DMS114 treated with DMSO at 0.1 percent for 48 hours (cell line): ENCODE measurements around the gene PHLPP1.

Source experiments
- DNase-seq: peaks from one replicate; lab custom pipeline; 2025; ENCODE audit not compliant: unreplicated experiment; lab: John Stamatoyannopoulos, UW

Gene PHLPP1

DNA sequence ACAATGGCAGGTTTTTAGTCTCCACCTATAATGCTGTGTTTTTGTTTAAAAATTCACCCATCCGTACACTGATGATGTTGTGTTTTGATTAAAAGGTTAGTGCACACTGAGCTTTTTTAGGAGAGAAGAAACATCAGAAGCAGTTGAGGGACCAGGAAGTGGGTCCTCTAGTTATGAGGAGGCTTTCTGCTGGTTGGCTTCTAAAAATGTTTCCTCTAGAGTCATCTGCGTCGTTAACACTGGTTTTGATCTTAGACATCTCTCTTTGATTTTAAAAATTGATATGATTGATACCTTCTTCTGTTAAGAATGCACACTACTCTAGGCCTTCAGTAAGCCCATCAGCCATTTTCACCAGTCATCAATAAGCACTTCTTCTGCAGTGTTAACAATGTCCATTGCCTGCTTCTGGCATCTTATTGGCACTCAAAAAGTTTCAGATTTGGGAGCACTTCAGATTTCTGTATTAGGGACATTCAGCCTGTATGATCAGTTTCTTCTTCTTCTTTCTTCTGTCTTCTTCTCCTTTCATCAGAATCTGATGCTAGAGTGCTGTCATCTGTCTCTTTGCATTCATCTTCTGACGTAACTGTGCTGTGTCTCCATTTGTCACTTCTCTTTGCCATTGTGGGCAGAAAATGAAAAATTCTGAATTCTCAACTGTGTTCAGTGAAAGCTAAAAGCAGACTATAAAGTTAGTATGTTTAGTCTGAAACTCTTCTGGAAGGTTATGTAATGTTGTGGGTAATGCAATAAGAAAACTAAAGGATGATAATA, 56.3 kb downstream of the PHLPP1 start:
- no peak for DNase-seq

DNA sequence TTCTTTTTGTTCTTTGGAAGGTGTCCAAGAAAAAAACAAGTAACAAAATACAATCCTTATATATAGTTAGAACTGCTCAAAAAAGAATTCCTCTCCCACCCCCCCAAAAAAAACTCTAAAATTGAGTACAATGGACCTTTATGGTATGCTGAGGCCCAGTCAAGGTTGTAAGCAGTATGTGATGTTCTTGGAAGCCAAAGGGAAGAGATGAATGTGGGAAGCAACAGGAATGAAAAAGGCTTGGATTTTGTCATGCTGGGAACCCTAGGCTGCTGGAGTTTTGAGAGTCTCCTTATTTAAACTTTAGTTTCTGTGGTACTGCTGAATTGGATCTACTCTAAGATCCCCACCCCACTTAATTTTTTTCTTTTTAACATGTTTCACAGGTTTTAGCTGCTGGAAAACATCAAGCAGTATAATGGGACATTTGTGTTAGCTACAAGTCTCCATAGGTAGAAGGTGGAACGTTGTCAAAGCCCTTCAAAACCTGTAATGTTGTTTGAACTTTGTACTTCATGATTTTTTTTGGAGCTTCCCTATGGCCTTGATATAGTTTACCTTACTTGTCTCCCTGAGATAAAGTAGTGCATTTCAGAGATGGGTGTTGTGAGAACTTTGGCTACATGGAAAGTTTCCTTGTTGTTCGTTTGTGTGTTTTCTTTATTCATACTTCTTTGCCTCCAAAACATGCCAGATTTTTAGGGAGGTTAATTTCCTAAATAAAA, 57.7 kb downstream of the PHLPP1 start:
- DNase-seq: no peak

DNA sequence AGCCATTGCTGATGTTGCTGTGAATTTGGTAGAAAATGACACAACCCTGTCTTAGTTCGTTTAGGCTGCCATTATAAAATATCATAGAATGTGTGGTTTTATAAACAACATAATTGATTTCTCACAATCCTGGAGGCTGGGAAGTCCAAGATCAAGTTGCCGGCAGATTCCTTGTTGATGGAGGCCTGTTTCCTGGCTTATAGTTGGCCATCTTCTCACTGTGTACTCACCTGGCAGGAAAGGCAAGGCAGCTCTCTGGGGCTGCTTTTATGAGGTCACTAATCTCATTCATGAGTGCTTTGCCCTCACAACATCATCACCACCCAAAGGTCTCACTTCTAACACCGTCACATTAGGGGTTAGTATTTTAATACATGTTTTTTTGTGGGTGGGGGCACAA, 58.4 kb downstream of the PHLPP1 start:
- no peak for DNase-seq

DNA sequence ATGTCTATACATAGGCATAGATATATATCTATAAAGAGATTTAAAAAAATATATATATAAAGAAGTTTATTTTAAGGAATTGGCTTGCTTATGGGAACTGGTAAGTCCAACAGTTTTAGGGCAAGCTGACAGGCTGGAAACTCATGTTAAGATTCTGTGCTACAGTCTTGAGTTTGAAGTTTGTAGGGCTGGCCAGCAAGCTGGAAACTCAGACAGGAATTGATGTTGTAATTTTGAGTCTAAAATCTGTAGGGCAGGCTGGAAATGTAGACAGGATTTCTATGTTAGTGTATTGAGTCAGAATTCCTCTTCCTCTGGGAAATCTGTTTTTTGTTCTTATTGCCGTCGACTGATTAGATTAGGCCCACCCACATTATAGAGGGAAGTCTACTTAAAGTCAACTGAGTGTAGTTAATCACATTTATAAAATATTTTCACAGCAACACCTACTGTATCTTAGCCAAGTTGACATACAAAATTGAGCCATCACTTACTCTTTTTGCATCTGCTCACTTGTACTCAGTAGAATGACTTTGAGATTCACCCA, 60.8 kb downstream of the PHLPP1 start:
- DNase-seq: no peak

GRCh38 chr18:62777814-62778213, 62.5 kb downstream of the PHLPP1 start:
- no peak for DNase-seq

- no peak for DNase-seq
These were observed 63.9 kb downstream of the PHLPP1 start for GRCh38 chr18:62778976-62779869.

DNA sequence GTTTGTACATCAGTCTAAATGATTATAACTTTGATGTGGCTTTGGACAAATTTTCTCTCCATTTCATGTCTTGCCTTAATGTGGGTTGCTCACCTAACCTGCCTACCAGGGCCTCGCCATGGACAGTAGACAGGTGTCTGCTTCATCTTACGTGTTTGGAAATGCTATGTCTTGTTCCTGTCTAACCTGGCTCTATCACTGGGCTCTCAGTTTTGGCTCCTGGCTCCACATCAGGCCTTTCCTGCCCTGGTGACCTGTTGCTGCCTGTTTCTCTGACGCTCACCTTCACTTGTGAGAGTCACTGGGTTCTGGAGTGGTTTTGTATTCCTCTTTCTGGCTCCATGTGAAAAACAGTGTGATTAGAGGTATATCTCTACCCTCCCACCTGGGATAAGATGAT, 65.9 kb downstream of the PHLPP1 start:
- no peak for DNase-seq

DNA sequence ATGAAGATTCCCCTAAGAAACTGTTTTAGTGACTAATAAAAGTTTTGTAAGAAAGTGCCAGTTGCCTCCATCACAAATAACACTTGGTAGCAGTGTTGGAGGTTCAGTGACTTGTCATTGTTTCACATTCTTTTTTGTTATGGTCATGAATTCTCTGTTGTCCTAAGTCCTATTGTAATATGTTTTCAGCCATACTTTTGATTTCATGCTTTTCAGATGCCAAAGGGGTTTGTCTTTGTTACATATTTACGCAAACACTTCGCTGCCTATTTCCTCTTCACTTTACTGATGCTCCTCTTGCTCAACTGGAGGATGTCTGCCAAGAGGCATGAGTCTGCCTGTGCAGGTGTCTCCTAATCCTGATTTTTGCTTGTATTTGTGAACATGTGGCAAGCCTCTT, 66.6 kb downstream of the PHLPP1 start:
- DNase-seq: no peak

DNA sequence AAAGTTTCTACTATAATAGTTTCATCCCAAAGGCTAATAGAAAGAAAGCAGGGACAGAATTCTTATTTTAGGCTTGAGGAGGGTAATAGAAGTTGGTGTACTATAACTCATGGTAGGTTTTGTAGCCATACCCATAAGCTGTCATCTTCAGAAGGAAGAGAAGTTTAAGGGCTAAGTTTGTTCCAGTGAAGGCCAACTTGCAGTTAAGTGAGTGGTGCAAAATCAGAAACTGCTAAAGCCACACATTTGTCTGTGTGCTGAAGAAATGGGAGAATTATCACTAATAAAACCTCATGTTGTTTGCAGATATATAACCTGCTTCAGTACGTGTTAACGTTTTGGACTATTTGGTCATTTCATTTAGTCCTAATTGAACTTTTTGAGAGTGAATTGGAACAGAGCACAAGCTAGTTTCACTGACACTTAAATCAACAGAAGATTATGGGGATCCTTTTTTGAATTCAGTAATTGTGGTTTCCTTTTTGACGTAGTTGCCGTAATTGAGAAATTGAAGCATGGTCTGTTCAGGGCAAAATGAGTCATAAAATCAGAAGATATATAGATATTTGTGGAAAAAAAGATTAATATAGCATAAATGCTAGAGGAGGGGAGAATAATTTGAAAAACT, 69.1 kb downstream of the PHLPP1 start:
- no peak for DNase-seq

DNA sequence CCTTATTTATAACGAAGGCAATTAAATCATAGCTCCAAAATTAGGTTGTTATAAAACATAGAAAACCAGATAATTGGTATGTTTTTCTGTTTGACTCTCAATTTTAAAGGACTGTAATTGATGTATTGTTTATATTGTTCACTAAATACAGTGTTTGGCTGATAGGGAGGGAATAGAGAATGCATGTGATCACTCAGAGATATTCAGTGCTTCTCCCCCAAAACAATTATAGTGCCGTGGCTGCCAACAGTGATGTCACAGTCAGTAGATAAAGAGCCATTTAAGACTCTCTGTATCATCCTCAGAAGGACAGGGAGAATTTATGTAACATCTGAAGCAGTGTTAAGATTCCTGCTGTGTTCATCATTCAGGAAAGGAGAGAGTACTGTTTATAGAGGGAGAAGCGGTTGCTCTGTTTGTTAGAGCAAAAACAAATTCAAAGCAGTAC, 69.6 kb downstream of the PHLPP1 start:
- DNase-seq: no peak

GRCh38 chr18:62786689-62787088, 71.3 kb downstream of the PHLPP1 start:
- DNase-seq: no peak

DNA sequence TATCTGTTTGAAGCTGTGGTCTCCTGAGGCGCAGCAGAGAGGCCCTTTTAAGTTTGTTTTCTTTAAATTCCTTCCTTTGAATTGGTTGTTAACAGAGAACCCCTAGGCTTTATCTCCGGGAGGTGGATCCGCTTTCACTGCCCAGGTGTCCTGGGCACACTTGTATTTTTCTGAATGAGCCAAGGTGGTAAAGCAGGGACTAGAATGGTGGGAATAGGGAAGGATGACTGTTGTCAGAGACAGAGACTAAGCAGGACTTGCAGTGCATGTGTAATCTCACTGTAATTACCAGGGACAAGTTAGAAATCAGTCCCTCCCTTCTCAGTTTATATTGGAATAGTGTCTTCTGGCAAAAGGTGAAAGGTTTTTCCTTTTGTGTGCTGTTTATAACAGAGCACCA, 72.8 kb downstream of the PHLPP1 start:
- no peak for DNase-seq

- no peak for DNase-seq
These were observed 73.5 kb downstream of the PHLPP1 start for GRCh38 chr18:62788876-62789275.

DNA sequence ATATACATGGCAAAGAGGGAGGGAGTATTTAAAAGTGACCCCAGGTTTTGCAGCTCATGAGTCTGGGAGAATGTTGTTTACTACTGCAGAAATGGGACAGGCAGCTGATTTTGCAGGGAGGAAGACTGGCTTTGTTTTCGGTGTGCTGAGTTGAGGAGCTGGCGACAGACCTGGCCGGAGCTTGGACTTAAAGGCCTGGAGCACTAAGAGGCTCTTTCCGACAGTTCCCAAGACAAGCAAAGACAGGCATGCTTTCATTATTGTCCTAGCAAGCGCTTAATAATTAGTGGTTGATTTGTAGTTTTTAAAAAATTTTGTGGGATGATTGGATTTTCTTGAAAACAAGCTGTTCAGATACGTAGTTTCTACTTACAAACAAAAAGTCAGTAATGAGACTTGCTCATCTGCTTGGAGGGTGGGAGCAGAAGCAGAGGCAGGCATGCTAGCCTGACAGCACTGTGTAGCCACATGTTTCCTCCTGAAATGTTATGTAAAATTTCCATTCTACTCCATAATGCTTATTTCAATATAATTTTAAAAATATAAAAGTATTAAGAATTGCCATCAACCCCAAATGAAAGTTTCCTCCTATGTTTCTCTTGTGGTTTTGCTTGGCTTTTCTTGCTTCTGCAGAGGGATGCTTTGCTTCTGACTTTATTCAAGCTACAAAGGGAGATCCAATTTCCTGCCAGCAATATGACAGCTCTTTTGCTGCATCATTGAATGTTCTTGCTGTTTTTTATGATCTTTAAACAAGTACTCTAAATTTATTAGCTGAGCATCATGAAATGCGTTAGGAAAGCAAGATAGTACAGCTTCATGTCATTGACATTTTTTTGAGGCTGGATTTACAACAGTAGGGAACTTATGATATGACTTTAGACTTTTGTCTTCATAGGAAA, 75.8 kb downstream of the PHLPP1 start:
- DNase-seq: no peak

DNA sequence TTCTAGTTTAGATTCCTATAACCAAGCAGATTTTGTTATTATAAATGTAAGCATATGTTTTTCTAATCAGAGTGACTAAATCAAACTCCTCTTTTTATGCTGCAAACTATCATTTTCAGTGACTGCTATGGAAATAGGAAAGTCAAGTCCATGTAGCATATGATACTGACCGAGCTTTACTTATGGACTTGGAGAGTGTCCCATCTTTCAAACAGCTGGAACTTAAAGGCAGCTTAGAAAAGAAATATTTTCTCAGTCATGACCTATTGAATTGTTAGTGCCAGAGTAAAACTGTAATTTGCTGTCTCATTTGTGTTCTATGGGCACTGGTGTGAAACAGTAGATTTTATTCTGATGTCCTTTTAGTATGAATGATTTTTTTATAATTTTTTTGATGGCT, 76.7 kb downstream of the PHLPP1 start:
- DNase-seq: no peak

DNA sequence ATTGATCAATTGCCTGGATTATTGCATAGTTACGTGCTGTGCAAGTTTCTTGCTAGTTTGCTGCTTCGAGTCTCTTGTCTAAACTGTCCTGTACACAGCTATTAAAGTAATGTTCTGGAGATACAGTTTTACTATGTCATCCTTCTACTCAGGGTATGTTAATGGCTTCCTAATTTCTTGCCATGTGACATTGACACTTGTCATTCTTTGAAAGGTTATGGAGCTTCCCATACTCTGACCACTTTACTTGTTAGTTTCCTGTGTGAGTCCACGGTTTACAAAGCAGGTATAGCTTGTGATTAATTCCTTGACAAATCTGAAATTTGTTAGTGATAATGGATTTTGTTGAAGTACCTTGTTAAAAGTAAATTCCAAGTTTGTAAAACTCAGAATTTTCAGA, 80.5 kb downstream of the PHLPP1 start:
- no peak for DNase-seq

DNA sequence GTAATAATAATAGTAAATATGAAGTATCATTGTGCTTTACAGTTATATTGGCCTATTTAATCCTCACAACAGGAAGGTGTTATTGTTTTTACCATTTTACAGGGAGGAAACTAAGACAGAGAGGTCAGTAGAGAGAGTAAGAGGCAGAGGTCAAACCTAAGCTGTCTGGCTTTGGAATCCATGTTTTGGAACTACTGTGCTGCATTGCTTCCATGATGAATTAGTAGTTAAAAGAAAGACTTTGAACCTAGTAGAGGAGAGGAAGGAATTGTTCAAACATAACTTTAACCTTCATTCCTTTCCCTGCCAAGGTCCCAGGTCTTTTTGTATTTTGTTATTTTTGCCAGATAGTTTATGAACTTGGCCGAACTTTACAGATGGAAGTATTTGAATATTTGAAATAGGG, 80.9 kb downstream of the PHLPP1 start:
- no peak for DNase-seq

DNA sequence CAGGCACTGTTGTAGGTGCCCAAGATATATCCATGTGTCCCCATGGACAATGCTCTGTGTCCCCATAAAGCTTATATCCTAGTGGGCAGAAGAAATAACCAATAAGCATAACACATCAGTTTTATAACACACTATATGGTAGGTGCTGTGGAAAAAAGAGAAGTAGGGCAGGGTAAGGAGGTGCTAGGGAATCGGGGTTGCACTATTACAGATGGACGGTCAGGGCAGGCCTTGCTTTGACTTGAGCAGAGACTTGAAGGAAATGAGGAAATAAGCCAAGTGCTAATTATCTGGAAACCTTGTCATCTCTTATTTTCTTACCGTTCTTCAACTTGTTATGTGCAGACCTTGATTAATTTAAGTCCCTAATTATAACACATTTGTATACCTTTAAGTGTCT, 82.0 kb downstream of the PHLPP1 start:
- DNase-seq: no peak

GRCh38 chr18:62799977-62800376, 84.6 kb downstream of the PHLPP1 start:
- DNase-seq: no peak

DNA sequence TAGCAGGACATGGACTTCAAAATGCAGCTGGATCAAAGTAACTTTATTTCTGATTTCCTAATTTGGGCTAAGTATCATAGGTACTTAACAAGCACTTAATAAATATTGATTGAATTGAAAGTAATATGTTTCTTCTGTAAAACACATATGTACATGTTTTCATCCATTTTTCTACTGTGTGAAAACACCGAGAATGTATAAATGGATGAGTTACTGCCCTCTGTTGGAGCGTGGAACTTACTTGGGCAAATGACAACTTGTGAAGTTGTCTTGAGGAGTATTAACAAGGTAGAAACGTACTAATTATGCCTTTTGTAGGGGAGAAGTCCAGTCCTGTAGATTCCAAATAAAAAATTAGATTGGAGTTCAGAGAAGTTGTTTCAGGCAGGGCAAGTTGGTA, 87.2 kb downstream of the PHLPP1 start:
- DNase-seq: no peak
